GM13976 (cell line): ENCODE measurements around the gene SLC26A6.

Experiments
- DNase-seq: peaks from one replicate; pipeline ENCODE4 v3.0.0; 2012; ENCODE audit warnings: low spot score
- in situ Hi-C: fragments of 300-500 bp; cut with MboI; formaldehyde crosslinking; loops from one replicate; pipeline ENCODE4 v1.12.0; 2022; ENCODE audit warnings: low sequenced_read_pairs, mixed read lengths, inconsistent platforms; ENCODE audit not compliant: unreplicated experiment
- TF ChIP-seq, protein P1 (sequence below): IDR thresholded peaks from 2 replicates; pipeline ENCODE4 v1.5.1; 2012; ENCODE audit warnings: borderline replicate concordance, mild to moderate bottlenecking; ENCODE audit not compliant: insufficient read depth; ENCODE audit errors: extremely low read depth, missing control alignments, control extremely low read depth

SLC26A6 gene

DNA sequence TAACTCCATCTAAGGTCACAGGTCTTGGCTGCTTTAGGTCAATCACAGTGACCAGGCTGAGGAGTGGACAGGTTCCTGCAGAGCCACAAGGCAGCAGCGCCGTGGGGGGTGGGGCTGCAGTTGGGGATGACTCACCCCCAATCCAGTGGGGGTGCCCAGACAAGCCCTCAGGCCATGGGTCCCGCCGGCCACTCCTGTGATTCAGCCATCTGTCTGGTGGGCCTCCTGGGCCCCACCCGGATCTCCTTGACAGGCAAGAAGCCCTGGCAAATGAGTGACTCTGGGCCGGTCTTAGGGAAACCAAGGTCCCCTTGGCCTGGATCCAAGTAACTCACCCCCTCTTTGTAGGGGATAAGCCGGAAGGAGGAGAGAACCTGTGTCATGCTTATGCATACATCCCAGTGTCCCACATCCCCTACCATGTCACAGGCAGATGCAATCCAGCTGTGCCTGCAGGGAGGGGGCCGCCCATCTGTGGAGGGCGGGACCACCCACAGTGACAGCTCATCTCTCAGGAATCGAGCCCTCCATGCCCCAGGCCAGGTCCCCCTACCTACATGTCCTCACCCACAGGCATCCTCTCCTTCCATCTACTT lies 39.6 kb downstream of the SLC26A6 start:
- TF ChIP-seq, protein P1, sequence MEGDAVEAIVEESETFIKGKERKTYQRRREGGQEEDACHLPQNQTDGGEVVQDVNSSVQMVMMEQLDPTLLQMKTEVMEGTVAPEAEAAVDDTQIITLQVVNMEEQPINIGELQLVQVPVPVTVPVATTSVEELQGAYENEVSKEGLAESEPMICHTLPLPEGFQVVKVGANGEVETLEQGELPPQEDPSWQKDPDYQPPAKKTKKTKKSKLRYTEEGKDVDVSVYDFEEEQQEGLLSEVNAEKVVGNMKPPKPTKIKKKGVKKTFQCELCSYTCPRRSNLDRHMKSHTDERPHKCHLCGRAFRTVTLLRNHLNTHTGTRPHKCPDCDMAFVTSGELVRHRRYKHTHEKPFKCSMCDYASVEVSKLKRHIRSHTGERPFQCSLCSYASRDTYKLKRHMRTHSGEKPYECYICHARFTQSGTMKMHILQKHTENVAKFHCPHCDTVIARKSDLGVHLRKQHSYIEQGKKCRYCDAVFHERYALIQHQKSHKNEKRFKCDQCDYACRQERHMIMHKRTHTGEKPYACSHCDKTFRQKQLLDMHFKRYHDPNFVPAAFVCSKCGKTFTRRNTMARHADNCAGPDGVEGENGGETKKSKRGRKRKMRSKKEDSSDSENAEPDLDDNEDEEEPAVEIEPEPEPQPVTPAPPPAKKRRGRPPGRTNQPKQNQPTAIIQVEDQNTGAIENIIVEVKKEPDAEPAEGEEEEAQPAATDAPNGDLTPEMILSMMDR: no peak
- in situ Hi-C loops: no loop called here
- DNase-seq: no peak

DNA sequence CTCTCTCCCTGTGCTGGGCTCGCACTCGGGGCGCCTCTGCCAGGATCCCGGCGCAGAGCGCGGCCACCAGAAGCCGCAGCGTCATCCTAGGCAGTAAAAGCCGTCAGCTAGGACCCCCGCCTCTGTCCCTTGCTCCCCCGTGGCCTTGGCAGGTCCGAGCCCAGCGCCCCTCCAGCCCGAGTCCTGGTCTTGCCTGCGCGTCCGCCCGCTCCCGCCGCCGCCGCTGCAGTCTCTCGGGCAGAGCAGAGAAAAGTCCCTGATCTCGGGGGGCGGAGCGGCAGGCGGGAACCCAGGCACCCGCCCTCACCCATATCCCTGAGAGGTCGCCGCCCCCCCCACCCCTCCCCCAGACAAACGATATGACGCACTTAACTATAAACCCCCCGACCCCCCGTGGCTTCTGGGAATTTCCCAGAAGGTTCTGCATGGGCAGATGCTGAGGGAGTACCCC lies 40.2 kb downstream of the SLC26A6 start, which contains the start of gene COL7A1:
TSS of gene COL7A1 (minus strand) at position 255 of the 451 bp plus-strand sequence. CDS start at position 85, 170 bp downstream.
- in situ Hi-C loops: no loop called here
- DNase-seq: peak; percentile 71
- TF ChIP-seq, protein P1: no peak

DNA sequence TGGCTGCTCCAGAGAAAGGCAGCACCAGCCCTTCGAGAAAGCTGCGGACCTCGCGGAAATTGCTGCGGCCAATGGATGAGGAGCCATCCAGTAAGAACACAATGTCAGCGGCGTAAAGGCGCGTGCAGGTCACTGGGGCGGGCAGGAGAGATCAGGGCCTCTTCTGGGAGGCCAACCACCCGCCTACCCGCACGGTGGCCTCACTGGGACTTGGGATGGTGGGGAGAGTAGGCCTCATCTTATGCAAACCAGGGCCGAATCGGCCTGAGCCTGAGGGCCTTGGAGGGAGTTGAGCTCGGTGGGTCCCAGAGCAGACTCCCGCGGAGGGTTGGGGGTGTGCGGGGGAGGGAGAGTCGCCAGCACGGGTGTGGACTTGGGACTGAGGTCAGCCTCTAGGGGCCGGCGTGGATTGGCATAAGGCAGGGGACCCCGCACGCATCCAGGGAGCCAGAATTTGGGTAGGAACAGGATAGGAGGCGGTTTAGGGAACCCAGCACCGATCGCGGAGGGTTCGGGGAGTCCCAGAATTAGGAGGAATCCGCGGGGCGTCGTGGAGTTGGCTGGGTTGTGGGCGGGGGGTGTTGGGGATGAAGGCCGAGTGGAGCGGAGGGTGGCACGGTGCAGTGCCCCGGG lies 40.7 kb downstream of the SLC26A6 start:
- no peak for DNase-seq

DNA sequence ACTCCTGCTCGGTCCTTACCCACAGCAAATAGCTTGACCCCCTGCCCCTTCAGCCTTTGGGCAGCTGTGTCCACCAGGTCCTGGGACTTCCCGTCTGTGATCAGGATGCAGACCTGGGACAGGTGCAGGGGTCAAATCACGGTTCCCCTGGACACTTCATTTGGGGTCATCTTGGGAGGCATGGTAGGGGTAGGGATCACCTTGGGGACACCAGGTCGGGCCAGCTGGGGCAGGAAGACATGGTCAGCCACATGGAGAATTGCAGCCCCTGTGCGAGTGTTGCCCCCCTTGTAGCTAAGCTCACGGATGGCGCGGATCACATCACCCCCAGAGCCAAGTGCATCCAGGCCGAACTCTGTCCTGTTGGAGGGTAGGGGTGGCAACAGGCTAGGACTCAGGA lies 41.9 kb downstream of the SLC26A6 start:
- in situ Hi-C loops: no loop called here

More for the DNA sequence above, 40.7 kb downstream of the SLC26A6 start:
- TF ChIP-seq, protein P1: no peak
- in situ Hi-C loops: no loop called here

GRCh38 chr3:48592519-48593087 lies 42.7 kb downstream of the SLC26A6 start:
- no peak for DNase-seq
- TF ChIP-seq, protein P1: no peak
- in situ Hi-C loops: no loop called here

More for the DNA sequence above, 41.9 kb downstream of the SLC26A6 start:
- DNase-seq: no peak
- TF ChIP-seq, protein P1: no peak

DNA sequence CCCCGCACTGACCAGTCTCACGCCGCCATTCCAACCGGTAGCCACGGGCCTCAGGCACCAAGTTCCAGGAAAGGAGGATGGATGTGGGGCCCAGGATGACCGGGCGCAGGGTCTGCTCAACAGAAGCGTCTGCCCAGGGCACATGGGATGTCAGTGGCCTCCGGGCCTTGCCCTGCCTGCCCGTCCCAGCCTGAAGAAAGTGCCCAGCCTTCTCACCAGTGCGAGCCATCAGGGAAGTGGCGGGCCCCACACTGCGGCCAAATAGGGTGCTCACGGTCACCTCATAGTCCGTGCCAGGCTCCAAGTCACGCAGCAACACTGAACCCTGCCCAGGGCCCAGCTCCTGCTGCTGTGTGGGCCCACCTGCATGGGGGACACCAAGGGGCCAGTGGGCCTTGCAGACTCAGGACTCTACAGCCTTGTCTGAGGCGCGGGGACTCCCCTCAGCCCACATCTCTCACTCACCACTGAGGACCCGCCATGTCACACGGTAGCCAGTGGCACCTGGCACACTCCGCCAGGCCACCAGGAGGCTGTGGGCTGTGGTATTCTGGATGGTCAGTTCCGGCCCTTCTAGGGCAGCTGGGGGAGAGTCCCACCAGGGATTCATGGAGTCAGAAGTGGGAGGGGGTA lies 43.3 kb downstream of the SLC26A6 start:
- DNase-seq: no peak
- TF ChIP-seq, protein P1: no peak
- in situ Hi-C loops: no loop called here
